HEK293 (cell line): ENCODE data around the gene LRCH1.
A peak's percentile ranks its signal among the peaks of the same experiment; 100 is the strongest.

Experiments used
- CTCF ChIA-PET: fragments of 350-600 bp; formaldehyde crosslinking; extraction: SDS; loops from one replicate; lab custom pipeline; 2021; ENCODE audit warnings: antibody characterized with exemption; lab: Yijun Ruan, JAX
- POLR2A ChIA-PET: fragments of 300-600 bp; formaldehyde crosslinking; extraction: SDS; loops from one replicate; lab custom pipeline; 2020; ENCODE audit warnings: antibody characterized with exemption, inconsistent platforms; lab: Yijun Ruan, JAX
- H3K27ac ChIP-seq: fragments of 200-500 bp; sonication (Bioruptor generic); 2 replicates; pipeline ENCODE4 v1.5.1; 2014; ENCODE audit warnings: low read depth, low read length, control low read depth, inconsistent platforms; ENCODE audit errors: extremely low read depth
- H3K36me3 ChIP-seq, 2 experiments: fragments of 200-500 bp in 1 of 2; sonication (Bioruptor generic) in 1 of 2; 1 replicate in 1 of 2; 2 replicates in 1 of 2; pipeline ENCODE4 v1.5.1; 2014 to 2017; ENCODE audit warnings: inconsistent platforms in 2 of 2, low read length in 2 of 2; ENCODE audit not compliant: control insufficient read depth in 2 of 2, insufficient read depth in 1 of 2
- H3K4me1 ChIP-seq: fragments of 200-500 bp; sonication (Bioruptor generic); 2 replicates; pipeline ENCODE4 v1.5.1; 2014; ENCODE audit warnings: mild to moderate bottlenecking, low read length, inconsistent platforms; ENCODE audit not compliant: control insufficient read depth, insufficient read depth
- H3K4me3 ChIP-seq: 2 replicates; pipeline ENCODE4 v1.5.1; 2011; ENCODE audit warnings: low read depth, mild to moderate bottlenecking, control low read depth, low read length, moderate library complexity
- H3K9me3 ChIP-seq: fragments of 200-500 bp; sonication (Bioruptor generic); 2 replicates; pipeline ENCODE4 v1.5.1; 2014; ENCODE audit warnings: low read depth, low read length, inconsistent platforms; ENCODE audit not compliant: control insufficient read depth, insufficient read depth
- EGR2 ChIP-seq: fragments of 450-650 bp; formaldehyde crosslinking; IDR thresholded peaks from 2 replicates; pipeline ENCODE4 v1.5.1; 2016; ENCODE audit warnings: low read depth, missing biosample characterization, missing genetic modification characterization
- PRDM1 ChIP-seq: fragments of 450-650 bp; formaldehyde crosslinking; IDR thresholded peaks from 2 replicates; pipeline ENCODE4; 2016; ENCODE audit warnings: missing biosample characterization, missing genetic modification characterization
- YY1 ChIP-seq: fragments of 450-650 bp; formaldehyde crosslinking; IDR thresholded peaks from 2 replicates; pipeline ENCODE4 v1.5.1; 2018; ENCODE audit warnings: missing biosample characterization, missing genetic modification characterization
- ZFHX2 ChIP-seq: fragments of 450-650 bp; formaldehyde crosslinking; conservative IDR thresholded peaks from 2 replicates; pipeline ENCODE4 v1.5.1; 2016; ENCODE audit warnings: missing biosample characterization, missing genetic modification characterization
- ZFP37 ChIP-seq: fragments of 450-650 bp; formaldehyde crosslinking; IDR thresholded peaks from 2 replicates; pipeline ENCODE4 v1.5.1; 2016; ENCODE audit warnings: missing biosample characterization, missing genetic modification characterization
- ZNF23 ChIP-seq: fragments of 450-650 bp; formaldehyde crosslinking; IDR thresholded peaks from 2 replicates; pipeline ENCODE4 v1.5.1; 2016; ENCODE audit warnings: missing biosample characterization, missing genetic modification characterization, borderline replicate concordance
- ZNF274 ChIP-seq, 2 experiments: fragments of 200-500 bp in 1 of 2; fragments of 450-650 bp in 1 of 2; sonication (Bioruptor generic) in 1 of 2; formaldehyde crosslinking in 1 of 2; IDR thresholded peaks; 2 replicates each; pipeline versions ENCODE4 v1.5.1 to v1.6.1; 2014 to 2016; ENCODE audit warnings: borderline replicate concordance in 1 of 2, inconsistent platforms in 1 of 2, low read length in 1 of 2, missing biosample characterization in 1 of 2, missing genetic modification characterization in 1 of 2
- ZNF514 ChIP-seq: fragments of 450-650 bp; formaldehyde crosslinking; IDR thresholded peaks from 2 replicates; pipeline ENCODE4 v1.5.1; 2016; ENCODE audit warnings: missing biosample characterization, missing genetic modification characterization
- ZNF623 ChIP-seq: fragments of 450-650 bp; formaldehyde crosslinking; IDR thresholded peaks from 2 replicates; pipeline ENCODE4 v1.5.1; 2016; ENCODE audit warnings: missing biosample characterization, missing genetic modification characterization
- ZNF629 ChIP-seq: fragments of 450-650 bp; formaldehyde crosslinking; IDR thresholded peaks from 2 replicates; pipeline ENCODE4 v1.5.1; 2017; ENCODE audit warnings: missing biosample characterization, missing genetic modification characterization
- ZNF792 ChIP-seq: fragments of 450-650 bp; formaldehyde crosslinking; IDR thresholded peaks from 2 replicates; pipeline ENCODE4 v1.5.1; 2016; ENCODE audit warnings: missing biosample characterization, missing genetic modification characterization
- TF ChIP-seq, protein P1 (sequence below): fragments of 450-650 bp; formaldehyde crosslinking; IDR thresholded peaks from 2 replicates; pipeline ENCODE4 v1.5.1; 2017; ENCODE audit warnings: missing biosample characterization, missing genetic modification characterization
- TF ChIP-seq, protein P2 (sequence below): fragments of 450-650 bp; formaldehyde crosslinking; IDR thresholded peaks from 2 replicates; pipeline ENCODE4 v1.5.1; 2016; ENCODE audit warnings: missing biosample characterization, missing genetic modification characterization
- TF ChIP-seq, protein P3 (sequence below): fragments of 450-650 bp; formaldehyde crosslinking; IDR thresholded peaks from 2 replicates; pipeline ENCODE4 v1.5.1; 2017; ENCODE audit warnings: missing biosample characterization, missing genetic modification characterization
- TF ChIP-seq, protein P4 (sequence below): fragments of 450-650 bp; formaldehyde crosslinking; IDR thresholded peaks from 2 replicates; pipeline ENCODE4 v1.5.1; 2017; ENCODE audit warnings: missing biosample characterization, missing genetic modification characterization
- TF ChIP-seq, protein P5 (sequence below): fragments of 450-650 bp; formaldehyde crosslinking; IDR thresholded peaks from 2 replicates; pipeline ENCODE4 v1.5.1; 2016; ENCODE audit warnings: missing biosample characterization, missing genetic modification characterization, borderline replicate concordance
- TF ChIP-seq, protein P6 (sequence below): fragments of 450-650 bp; formaldehyde crosslinking; IDR thresholded peaks from 2 replicates; pipeline ENCODE4 v1.5.1; 2016; ENCODE audit warnings: missing biosample characterization, missing genetic modification characterization

LRCH1 gene

DNA sequence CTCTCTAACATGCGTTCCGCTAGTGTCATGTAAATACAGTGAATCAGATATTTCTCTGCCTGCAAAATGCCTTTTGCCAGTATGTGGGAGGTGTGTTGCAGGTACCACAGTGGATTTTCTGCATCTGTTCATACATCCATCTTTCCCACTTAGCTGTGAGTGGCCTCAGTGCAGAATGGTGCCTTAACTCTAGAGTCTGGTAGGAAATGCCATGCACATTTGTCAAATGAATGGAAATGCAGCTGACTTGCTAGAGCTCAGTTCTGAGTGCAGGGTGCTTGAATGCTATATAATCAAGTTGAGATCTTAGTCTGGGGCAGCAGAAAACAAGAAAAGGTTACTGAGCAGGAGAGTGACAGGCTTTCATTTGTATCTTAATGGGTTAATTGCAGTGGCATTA, 68.2 kb downstream of the LRCH1 start:
- ChIA-PET POLR2A (no interaction called here), CTCF (interaction anchor here (1.0 kb wide), 1 partner anchor 18 kb away, joined by 4 read pairs; no protein-coding TSS in a partner anchor)
- no peak overlapping the region for H3K4me3 ChIP-seq
- H3K27ac ChIP-seq = no peak overlapping the region
- peaks cover 18% of the 10 kb centered on the region for H3K4me1 ChIP-seq
- H3K36me3 ChIP-seq = no peaks in the 10 kb centered on the region
- no peaks in the 10 kb centered on the region for H3K9me3 ChIP-seq
- TF ChIP-seq, protein P1, sequence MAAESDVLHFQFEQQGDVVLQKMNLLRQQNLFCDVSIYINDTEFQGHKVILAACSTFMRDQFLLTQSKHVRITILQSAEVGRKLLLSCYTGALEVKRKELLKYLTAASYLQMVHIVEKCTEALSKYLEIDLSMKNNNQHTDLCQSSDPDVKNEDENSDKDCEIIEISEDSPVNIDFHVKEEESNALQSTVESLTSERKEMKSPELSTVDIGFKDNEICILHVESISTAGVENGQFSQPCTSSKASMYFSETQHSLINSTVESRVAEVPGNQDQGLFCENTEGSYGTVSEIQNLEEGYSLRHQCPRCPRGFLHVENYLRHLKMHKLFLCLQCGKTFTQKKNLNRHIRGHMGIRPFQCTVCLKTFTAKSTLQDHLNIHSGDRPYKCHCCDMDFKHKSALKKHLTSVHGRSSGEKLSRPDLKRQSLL (tag by site-specific recombination) = no peak
- TF ChIP-seq YY1 (tag by site-specific recombination) (no peak), EGR2 (tag by site-specific recombination) (no peak), ZFHX2 (no peak), ZNF623 (no peak)
- TF ChIP-seq, protein P2, sequence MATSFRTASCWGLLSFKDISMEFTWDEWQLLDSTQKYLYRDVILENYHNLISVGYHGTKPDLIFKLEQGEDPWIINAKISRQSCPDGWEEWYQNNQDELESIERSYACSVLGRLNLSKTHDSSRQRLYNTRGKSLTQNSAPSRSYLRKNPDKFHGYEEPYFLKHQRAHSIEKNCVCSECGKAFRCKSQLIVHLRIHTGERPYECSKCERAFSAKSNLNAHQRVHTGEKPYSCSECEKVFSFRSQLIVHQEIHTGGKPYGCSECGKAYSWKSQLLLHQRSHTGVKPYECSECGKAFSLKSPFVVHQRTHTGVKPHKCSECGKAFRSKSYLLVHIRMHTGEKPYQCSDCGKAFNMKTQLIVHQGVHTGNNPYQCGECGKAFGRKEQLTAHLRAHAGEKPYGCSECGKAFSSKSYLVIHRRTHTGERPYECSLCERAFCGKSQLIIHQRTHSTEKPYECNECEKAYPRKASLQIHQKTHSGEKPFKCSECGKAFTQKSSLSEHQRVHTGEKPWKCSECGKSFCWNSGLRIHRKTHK (tag by site-specific recombination) = no peak

DNA sequence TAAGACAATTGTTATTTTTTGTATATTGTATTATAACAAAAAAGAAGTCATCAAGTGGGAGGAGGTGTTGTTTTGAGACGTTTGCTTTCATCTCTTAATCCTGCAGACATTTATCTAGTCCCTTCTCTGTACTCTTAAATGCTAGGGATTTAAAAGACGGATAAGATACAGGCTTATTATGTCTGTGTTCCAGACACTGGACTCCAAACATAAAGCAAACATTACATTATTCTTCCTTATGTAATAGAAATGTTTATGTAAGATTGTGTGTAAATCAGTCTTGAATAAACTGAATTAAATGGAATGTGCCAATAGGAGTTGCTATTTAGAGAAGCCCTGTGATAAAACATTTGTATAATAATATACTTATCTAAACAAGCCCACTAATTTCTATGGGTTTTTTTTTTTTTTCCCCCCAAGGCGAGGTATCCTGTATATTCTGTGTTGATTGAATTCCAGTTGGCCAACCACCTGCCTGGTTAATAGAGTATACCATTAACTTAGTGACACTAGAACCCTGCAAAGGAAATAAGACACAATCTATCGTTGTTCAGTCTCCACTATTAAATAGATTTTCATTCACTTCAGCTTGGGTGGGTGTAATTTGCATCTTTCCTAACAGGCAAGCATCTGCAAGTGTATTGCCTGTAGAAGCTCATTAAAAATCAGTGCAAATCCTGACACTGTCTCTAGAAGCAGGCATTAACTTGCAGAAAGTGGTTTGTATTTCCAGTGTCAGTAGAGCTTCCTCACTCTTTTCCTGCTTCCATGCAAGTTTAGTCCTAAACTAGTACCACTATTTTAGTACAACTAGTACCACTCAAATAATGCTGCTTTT, 69.0 kb downstream of the LRCH1 start:
- no peak overlapping the region for H3K27ac ChIP-seq
- H3K36me3 ChIP-seq = no peaks in the 10 kb centered on the region
- CTCF ChIA-PET = interaction anchor here (0.7 kb wide), 1 partner anchor 128 kb away, joined by 3 read pairs; no protein-coding TSS in a partner anchor
- TF ChIP-seq ZNF514 (tag by site-specific recombination) = no peak
- TF ChIP-seq, protein P3, sequence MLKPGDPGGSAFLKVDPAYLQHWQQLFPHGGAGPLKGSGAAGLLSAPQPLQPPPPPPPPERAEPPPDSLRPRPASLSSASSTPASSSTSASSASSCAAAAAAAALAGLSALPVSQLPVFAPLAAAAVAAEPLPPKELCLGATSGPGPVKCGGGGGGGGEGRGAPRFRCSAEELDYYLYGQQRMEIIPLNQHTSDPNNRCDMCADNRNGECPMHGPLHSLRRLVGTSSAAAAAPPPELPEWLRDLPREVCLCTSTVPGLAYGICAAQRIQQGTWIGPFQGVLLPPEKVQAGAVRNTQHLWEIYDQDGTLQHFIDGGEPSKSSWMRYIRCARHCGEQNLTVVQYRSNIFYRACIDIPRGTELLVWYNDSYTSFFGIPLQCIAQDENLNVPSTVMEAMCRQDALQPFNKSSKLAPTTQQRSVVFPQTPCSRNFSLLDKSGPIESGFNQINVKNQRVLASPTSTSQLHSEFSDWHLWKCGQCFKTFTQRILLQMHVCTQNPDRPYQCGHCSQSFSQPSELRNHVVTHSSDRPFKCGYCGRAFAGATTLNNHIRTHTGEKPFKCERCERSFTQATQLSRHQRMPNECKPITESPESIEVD (tag by site-specific recombination) = peak; percentile 37; the same call in 1 of the 2 replicates
- H3K9me3 ChIP-seq = no peaks in the 10 kb centered on the region
- no peak overlapping the region for H3K4me3 ChIP-seq
- POLR2A ChIA-PET = no interaction called here
- peaks cover 14% of the 10 kb centered on the region for H3K4me1 ChIP-seq

DNA sequence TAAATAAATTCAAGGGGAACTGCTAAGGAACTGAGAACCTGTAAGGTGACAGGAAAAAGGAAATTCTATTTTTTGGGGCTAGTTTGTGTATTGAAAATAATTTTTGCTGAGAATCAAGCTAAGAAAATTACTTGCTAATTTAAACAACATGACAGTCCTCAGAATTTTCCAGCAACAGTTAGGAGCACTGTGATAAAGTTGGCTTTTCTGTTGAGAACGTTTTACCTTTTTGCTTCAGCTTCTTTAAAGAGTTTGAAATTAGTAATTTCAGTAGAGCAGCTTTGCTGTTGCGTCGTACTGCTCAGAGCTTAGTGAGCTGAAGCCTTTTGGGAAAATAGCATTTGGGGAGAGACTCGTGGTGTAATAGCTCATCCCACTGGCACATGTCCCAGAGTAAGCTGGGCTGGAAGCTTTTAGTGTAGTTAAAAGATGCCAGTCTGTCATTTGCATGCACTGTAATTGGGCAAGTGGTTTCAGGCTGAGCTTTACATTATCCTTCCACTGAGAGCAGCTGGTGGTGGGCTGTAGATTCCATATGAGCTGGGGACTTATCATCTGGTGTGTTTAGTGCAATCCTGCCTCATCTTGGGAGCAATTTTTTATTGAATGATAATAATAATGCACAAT, 69.8 kb downstream of the LRCH1 start:
- H3K36me3 ChIP-seq = no peaks in the 10 kb centered on the region
- no peak overlapping the region for H3K4me3 ChIP-seq
- H3K27ac ChIP-seq = no peak overlapping the region
- H3K9me3 ChIP-seq = no peaks in the 10 kb centered on the region
- POLR2A ChIA-PET = no interaction called here
- CTCF ChIA-PET = interaction anchor here (0.7 kb wide), 1 partner anchor 128 kb away, joined by 3 read pairs; no protein-coding TSS in a partner anchor
- peaks cover 14% of the 10 kb centered on the region for H3K4me1 ChIP-seq
- TF ChIP-seq ZNF792 (no peak), ZFP37 (tag by site-specific recombination) (no peak), ZNF23 (tag by site-specific recombination) (no peak), PRDM1 (tag by site-specific recombination) (no peak), ZNF629 (tag by site-specific recombination) (peak; percentile 49; the same call in 1 of the 2 replicates), ZNF274 (IDR thresholded peaks at IDR 0.05; ENCODE audit: low read length) (no peak), ZNF274 (tag by site-specific recombination; IDR thresholded peaks at IDR 0.05; ENCODE audit: borderline replicate concordance) (no peak), EGR2 (tag by site-specific recombination) (no peak)
- TF ChIP-seq, protein P4, sequence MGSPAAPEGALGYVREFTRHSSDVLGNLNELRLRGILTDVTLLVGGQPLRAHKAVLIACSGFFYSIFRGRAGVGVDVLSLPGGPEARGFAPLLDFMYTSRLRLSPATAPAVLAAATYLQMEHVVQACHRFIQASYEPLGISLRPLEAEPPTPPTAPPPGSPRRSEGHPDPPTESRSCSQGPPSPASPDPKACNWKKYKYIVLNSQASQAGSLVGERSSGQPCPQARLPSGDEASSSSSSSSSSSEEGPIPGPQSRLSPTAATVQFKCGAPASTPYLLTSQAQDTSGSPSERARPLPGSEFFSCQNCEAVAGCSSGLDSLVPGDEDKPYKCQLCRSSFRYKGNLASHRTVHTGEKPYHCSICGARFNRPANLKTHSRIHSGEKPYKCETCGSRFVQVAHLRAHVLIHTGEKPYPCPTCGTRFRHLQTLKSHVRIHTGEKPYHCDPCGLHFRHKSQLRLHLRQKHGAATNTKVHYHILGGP (tag by site-specific recombination) = no peak
- TF ChIP-seq, protein P5, sequence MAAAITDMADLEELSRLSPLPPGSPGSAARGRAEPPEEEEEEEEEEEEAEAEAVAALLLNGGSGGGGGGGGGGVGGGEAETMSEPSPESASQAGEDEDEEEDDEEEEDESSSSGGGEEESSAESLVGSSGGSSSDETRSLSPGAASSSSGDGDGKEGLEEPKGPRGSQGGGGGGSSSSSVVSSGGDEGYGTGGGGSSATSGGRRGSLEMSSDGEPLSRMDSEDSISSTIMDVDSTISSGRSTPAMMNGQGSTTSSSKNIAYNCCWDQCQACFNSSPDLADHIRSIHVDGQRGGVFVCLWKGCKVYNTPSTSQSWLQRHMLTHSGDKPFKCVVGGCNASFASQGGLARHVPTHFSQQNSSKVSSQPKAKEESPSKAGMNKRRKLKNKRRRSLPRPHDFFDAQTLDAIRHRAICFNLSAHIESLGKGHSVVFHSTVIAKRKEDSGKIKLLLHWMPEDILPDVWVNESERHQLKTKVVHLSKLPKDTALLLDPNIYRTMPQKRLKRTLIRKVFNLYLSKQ (tag by site-specific recombination) = no peak
- TF ChIP-seq, protein P6, sequence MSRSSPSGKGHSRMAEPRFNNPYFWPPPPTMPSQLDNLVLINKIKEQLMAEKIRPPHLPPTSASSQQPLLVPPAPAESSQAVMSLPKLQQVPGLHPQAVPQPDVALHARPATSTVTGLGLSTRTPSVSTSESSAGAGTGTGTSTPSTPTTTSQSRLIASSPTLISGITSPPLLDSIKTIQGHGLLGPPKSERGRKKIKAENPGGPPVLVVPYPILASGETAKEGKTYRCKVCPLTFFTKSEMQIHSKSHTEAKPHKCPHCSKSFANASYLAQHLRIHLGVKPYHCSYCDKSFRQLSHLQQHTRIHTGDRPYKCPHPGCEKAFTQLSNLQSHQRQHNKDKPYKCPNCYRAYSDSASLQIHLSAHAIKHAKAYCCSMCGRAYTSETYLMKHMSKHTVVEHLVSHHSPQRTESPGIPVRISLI (tag by site-specific recombination) = no peak
- TF ChIP-seq, protein P3 (tag by site-specific recombination) = peak; percentile 55
